Measurements from ENCODE around the gene GNG7.

DNA sequence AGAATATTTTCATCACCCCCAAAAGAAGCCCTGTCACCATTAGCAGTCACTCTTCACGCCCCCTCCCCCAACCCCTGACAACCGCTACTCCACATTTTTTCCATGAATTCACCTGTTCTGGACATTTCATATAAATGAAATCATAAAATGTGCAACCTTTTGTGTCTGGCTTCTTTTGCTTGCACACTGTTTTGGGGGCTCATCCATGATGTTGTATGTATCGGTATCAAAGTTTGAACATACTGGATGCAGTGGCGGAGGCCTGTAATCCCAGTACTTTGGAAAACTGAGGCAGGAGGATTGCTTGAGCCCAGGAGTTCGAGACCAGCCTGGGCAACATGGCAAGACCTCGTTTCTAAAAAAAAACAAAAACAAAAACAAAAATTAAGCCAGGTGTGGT lies 219.4 kb downstream of the GNG7 start:
- no peak for TF ChIP-seq BRCA1 (IDR thresholded peaks at IDR 0.05; ENCODE audit: low read depth, low read length)
- no peak for TF ChIP-seq WRNIP1 (IDR thresholded peaks at IDR 0.05; ENCODE audit: borderline replicate concordance, low read depth, low read length)
- TF ChIP-seq SMC3 (IDR thresholded peaks at IDR 0.05; ENCODE audit: borderline replicate concordance, low read length) = no peak
- TF ChIP-seq POLR2A (IDR thresholded peaks at IDR 0.05; ENCODE audit: low read depth, low read length) = no peak
- TF ChIP-seq RAD21 (IDR thresholded peaks at IDR 0.05; ENCODE audit: insufficient read depth, low read depth, low read length) = no peak

Data from GM12878 (cell line).